NCI-H2081 treated with DMSO at 0.1 percent for 48 hours (cell line): Measurements from ENCODE around the gene STK38.

Experiments used
- DNase-seq: peaks from one replicate; lab custom pipeline; 2025; lab: John Stamatoyannopoulos, UW

The STK38 gene

DNA sequence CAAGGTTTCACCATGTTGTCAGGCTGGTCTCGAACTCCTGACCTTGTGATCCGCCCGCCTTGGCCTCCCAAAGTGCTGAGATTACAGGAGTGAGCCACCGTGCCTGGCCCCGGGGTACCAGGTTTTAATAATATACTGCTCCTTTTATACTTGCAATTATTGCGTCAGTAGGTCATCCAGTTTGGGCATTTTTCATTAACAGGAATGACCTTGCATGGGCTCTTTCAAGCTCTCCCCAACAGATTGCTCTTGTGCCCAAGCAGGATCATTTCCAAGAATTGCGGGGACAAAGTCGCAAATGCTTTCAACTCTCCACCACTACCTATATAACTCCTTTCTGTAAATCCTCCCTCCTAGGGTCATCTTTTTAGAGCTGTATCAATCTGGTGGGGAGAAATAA lies 23.8 kb downstream of the STK38 start:
- no peak for DNase-seq

DNA sequence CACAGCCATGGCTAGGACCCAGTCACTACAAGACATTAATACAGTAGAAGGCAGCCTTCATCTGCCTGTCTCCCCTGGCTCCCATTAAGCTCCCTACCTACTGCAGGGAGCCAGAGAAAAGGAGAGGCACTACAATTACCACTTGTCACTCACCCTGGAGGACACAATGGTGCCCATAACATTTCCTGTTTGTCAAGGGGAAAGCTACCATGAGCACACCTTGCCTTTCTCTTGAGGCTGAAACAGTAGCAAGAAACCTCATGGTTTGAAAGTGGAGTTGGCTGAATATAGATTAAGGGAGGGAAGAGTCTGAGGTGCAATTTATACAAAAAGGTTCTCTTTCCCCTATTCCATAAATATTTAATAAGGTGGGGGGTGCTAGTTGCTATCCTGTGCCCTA lies 27.9 kb downstream of the STK38 start:
- no peak for DNase-seq

DNA sequence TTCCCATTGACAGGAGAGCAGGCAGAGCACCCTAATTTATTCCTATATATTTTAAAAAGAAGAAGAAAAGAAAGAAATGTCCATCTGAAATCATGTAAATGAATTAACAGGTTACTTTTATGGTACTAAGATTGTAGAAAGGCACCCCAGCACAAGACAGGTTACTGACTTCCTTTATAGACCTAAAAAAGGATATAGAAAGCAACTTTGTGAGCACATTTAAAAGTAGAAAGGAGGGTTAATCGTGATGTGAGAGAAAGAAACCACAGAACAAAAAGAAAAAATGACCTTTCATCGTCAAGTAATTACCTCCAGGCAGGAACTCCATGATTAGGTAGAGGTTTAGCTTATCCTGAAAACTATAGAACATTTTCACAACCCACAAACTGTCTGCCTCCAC lies 29.9 kb downstream of the STK38 start:
- no peak for DNase-seq

DNA sequence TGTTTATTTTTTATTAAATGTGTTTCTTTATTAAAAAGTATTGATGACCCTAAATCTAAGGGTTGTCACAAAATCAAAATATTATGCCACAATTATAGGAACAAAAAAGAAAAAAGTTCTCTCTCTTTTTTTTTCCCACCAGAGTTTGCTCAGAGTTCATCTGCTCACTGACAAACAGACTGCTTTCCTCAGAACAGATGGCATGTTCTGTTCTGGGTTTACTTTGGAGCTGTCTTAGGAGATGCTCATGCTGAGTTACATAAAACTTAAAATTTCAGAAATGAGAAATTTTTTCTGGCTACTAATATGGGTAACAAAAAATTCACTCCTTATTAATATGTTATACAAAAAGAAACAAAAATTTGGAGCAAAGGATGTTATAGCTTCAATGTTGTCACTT lies 30.3 kb downstream of the STK38 start:
- DNase-seq = no peak

DNA sequence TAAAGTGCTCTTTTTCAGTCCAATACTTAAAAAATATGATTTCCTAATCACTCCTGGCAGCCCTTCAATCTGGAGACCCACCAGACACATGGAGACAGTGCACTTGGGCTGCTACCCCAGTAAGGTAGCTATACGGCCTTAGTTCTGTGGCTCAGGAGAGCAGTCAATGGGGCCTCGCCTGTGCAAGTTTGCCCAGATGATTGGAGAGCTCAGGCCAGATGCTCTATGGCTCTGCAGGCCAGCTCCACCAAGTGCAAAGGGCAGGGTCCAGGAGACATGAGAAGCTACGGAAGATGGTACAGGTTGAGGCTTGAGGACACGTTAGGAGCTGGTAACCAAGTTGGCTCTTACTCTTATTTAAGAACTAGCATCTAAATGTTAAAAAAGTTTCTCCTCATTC lies 30.7 kb downstream of the STK38 start:
- DNase-seq = no peak

DNA sequence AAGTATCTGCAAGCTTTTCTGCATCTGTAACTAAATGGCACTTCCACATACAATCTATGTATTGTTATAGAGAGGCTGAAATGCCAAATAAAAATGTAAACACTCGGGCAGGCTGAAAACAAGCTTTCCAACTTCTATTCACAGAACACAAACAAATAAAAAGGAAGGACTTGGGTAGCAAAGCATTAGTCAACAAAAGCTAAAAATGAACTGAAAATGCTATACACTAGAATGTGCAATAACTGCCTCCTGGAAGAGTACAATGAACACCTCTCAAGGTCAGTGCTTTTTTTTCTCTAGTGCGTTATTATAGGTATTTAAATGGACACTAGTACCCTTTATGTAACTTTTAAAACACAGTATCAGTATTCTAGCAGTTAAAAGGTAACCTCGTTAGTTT lies 31.4 kb downstream of the STK38 start:
- DNase-seq = no peak

DNA sequence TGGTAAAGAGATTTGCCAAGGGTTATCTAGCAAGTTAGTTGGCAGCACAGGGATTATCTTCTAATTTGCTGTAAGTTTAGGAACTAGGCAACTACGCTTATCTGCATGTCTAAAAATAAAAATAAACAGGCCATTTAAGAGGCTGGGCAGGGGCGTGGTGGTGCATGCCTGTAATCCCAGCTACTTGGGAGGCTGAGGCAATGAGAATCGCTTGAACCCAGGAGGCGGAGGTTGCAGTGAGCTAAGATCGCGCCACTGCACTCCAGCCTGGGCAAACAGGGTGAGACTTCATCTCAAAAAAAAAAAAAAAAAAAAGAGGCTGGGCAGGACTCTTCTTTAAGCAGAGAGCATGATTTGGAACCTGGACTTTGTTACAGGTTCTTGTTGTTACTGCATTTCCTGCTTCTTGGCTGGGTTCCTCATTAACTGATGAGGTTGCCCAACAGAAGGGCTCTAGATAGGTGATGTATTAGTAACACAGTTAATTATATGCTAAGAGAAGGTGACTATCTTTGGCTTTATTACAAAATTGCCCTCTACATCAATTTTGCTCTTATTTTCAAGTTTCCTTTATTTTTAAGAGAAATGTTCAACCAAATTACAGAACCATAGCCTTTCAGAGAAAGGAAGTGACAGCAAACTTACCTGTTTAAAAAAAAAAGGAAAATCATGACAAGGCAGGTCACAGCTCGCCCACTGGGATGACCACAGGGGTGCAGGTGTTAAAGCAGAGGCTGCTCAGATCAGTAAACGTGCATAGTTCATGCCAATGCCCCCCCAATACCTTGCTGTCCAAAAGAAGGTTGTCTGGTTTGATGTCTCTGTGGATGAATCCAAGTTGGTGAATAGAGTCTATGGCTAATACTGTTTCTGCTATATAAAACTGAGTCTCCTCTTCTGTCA lies 32.5 kb downstream of the STK38 start:
- no peak for DNase-seq

DNA sequence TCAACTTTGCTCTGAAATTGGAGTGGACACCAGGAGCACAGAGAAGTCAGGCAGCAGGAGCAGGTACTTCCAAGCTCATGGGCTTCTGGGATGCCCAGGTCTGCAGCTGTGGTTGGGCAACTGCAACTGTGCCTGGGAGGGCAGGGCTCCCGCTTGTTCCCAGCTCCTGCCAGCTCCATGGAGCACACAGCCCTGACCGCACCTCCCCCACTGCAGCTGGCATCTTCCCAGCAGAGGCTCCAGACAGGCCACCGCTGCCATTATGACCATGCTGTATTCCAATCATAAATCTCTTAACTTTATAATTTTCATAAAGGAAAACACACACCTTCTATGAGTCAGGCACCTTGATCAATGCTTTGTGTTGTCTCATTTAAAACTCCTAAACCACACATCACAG lies 36.9 kb downstream of the STK38 start:
- DNase-seq = no peak

DNA sequence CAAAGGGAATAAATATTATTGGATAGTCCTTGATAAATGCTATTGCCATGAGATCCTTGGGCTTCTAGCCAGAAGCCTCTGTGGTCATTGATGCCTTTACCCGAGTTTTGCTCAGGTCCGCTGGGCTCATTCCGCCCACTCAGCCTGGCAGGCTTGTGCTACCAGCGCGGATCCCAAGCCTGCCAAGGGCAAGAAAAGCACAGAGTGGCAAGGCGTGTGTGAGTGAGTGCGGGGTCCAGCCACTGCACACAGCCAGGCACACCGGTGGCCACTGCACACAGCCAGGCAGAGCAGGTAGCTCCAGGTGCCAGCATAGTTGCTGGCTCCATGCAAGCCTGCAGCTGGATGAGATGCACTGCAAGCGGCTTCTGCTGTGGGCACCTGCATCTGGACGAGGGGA lies 38.7 kb downstream of the STK38 start:
- no peak for DNase-seq

DNA sequence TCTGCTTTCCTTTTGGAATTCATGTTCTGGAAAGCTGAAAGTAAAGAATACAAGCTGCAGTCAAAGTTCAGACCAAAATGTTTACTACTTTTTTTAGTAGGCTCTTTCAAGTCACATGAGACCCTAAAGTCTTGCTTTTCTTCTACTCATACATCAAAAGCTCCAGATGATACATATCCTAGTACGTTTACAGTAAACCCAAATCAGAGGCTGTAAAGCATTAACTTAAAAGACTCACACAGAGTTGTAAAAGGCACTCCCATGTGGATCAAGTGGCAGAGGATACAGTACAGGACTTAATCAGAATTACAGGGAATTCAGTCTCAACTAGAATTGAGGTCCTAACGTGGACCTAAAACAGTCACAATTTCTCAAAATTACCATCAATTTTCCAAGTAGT lies 40.7 kb downstream of the STK38 start:
- DNase-seq = no peak

DNA sequence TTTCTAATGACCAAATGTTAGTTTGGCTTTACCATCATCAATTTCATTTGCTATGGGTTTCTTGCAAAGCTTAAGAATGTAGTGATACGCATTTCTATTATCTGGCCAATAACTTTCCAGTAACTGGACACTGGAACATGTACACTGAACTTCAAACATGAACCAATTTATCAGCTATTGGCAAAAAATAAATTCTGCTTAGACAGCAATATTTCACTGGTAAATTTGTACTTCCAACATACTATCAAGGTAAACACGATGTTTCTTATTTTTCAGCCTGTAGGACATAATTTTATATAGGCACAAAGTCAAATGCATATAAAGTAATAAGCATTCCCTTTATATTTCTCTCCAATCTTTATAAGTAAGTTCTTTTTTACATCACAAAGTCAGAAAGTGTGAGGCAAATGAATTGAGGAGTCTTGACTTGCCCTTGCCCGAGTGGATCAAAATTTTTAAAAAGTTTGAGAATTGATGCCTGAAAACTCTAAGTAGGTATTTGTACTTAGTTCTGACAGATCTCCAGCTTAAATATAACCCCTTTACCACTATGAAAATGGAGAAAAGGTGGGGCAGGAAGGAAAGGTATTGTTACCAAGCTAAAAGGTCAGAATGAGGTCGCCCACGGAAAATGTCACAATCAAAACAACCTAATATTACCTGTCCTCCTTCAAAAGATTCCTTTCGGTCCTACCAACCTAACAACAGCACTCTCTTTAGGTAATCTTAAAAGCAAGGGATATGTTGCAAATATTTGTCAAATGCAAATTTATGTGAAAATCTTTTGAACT lies 41.3 kb downstream of the STK38 start:
- no peak for DNase-seq

DNA sequence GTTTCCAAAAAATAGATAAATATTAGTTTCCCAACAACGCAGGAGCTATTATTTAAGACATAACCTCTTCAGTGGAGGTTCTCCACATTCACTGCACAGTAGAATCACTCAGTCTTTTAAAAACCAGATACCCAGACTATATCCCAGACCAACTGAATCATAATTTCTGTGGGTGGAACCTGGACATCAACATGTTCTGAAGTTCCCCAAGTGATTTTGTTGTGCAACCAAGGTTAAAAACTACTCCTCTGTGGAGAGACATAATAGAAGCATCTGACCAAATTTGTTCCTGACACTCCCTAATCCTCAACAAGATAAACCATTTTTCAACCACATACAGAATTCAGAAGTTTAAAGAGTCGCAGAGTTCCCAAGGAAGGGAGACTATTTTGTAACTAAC lies 42.3 kb downstream of the STK38 start:
- no peak for DNase-seq

DNA sequence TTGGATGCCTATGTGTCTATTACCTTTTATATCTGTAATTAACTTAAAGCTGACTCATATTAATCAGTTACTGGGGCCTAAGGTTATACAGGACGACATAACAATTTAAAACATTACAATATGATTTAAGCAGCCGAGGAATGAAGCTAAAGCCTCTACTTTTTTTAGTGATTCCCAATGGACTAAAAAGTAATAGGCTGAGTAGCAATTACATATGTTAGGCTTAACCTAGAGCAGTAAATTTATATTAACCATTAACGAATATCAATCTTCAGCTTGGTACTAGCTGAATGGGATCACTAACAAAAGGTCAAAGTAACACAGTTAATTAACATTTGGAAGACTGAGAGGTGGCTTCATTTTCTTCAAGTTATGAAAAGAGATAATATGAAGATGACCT lies 43.1 kb downstream of the STK38 start:
- DNase-seq = no peak

DNA sequence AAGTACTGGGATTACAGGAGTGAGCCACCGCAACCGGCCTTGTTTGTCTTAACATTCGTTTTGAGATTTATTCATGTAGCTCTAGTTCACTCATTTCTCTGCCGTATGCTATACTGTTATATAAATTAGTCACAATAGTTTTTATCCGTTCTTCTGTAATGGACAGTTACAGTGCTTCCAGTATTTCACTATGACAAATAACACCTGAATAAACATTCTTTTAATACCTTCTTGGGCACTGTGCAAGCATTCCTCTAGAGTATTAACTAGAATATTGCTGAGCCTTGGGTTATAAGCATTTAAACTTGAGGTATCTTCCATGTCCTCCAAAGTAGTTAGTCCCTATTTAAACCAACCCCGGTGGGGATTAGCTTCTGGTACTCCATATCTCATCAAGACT lies 45.6 kb downstream of the STK38 start:
- no peak for DNase-seq

DNA sequence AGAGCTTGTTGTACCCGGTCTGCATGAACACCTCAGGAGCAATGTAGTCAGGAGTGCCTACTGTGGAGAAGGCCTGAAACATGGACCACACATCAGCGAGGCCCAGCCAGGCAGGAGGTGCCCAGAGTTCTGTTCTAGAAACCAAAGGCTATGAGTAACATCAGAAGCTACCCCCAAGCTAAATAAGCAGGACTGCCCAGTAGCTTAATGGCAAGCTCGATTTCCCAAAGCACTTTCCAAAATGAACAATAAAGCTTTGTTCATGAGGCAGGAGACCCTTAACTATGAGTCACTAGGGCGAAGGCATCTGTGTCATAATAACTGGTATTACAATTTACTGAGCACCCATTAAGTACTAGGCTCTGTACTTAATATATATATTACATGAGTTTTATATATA lies 47.4 kb downstream of the STK38 start:
- no peak for DNase-seq

DNA sequence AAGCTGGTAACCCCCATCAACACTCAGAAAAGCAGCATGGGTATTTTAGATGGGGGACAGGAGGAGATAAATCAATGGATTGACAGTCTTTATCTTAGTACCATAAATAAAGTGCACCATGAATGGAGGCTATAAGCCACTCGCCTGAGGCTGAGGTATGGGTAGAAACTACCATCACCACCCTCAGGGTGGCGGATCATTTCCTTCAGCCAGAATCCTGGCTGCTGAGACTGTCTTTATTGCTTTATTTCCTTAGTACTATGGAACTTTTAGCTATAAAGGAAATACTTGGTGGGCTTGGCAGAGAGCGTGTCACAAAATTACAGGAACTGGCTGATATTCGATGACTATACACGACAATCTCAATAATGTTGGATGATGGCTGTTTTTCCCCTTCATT lies 52.2 kb downstream of the STK38 start:
- no peak for DNase-seq

DNA sequence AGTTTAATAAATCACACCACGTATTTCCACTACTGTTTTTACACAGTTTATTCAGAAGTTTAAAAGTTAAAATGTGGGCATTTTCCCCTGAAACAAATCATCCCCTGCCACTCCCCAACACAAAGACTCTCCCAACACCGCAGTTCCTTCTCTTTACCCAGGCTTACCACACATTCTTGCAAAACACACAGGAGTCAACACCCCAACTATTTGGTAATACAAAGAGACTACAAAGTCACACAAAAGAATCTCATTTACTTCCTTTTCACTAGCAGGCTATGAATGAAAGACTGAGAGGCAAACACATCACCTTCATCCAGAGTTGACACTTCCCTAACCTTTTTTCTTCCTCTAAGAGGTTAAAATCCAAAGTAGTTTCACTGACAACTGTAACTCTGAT lies 53.4 kb downstream of the STK38 start:
- DNase-seq = no peak

DNA sequence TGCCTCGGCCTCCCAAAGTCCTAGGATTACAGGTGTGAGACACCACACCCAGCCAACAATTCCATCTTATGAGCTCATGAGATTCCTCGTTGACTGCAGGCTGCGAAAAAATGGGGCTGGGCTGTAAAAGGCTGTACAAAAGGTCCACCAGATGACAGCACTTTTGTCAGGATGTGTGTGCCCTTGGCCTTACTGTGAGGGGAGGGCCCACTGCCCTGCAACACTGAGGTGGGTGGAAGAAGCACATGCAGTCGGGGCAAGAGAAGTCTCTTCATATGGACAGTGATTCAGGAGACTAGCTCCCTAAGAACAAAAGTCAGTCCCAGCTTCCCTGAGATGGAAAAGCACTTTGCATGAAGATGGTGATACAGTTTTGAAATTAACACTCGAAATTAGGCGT lies 54.0 kb downstream of the STK38 start:
- DNase-seq = no peak

DNA sequence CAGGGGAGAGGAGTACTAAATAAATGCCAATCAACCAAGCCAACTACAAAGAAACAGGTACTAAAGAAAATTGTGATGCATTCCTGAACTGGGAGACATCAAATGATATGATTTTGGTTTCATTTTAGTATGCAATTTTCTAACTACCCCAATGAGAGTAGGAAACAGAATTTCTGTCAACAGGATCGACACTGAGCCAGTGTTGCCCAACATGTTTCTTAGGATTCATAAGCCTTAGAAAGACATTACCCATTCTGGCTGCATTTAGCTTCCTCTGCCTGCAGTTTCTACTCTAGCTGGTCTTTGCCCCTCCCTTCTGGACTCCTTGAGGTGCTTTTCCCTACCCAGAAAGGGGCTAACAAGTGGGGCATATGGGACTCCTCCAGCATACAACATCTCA lies 54.7 kb downstream of the STK38 start:
- no peak for DNase-seq

DNA sequence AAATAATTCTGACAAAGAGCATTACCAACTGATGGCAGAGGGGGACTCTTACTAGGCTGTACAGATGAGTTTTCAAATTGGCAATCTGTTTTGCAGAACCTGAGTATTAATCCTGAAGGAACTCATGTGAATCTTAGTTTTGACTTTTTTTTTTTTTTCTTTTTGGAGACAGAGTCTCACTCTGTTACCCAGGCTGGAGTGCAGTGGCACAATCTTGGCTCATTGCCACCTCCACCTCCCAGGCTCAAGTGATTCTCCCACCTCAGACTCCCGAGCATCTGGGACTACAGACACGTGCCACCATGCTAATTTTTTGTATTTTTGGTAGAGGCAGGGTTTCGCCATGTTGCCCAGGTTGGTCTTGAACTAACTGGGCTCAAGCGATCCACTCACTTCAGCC lies 55.2 kb downstream of the STK38 start:
- DNase-seq = no peak

DNA sequence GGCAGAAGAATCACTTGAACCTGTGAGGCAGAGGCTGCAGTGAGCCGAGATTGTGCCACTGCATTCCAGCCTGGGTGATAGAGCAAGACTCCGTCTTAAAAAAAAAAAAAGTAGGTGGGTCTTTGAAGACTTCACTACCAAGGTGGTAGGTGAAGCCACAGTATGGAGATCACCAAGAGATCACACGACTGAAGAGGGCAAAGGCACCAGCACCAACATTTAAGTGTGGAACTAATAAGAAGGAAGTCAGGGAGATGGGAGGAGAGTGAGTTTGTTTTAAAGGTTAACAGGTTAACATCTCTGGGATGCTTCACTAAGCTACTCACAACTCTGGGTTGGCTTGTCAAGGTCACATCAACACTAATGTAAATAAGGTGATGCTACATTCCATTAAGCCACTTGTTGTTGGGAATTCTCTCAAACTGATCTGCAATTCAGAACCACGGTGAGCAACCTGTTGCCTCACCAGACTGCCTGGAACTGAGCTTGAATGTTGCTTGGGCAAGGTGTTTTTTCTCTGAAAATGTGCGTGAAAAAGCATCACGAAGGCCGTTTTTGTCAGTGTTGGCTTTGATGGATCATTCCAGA lies 55.8 kb downstream of the STK38 start:
- no peak for DNase-seq

DNA sequence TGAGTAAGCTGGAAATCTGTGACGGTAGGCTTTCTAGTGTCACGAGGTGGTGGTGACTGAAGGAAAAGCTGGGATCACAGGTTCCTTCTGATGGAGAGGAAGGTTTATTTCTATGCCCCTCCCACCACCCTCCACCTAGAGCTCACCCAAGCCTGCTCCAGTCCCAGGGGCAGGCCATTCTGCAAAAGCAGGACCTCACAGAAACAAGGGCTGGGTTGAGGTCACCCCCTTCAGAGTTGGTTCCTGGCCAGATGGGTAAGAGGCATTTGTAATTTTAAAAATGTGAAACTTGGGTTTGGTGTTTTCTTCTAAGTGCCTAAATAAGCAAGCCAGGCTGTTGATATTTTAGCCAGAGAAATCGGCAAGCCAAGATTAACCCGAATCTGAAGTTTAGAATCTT lies 57.9 kb downstream of the STK38 start:
- no peak for DNase-seq

DNA sequence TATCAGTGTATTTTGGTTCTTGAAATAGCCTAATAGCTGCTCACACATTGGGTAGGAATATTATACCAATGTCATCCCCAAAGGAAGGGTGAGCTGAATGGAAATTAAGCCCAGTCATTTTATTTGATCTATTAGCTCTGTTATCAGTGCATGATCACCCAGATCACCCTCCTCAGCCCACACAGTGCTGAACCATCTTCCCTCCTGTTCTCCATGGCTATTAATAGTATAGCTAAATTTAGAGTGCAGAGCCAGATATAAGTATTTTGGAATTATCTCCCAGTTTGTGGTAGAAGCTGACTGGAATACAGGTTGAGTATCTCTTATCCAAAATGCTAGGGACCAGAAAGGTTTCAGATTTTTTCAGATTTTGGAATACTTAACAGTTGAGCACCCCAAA lies 59.1 kb downstream of the STK38 start:
- no peak for DNase-seq
